WTC11 (cell line): ENCODE data around the gene KLK11. TPM values are rescaled to one million over a fixed set of nuclear protein-coding genes. Genes with fewer than 3 reads are reported as not detected.

Experiments used
- ATAC-seq: fragments of 200-7000 bp; cut with Tn5 transposase; 2 replicates; pipeline ENCODE4 v1.10.0; 2021; ENCODE audit warnings: mild to moderate bottlenecking, moderate library complexity
- CTCF ChIA-PET: fragments of 300-600 bp; sonication (Branson Sonifier 250); formaldehyde crosslinking; loops from one replicate; lab custom pipeline; 2021; ENCODE audit warnings: antibody characterized with exemption; lab: Charles Lee
- POLR2A ChIA-PET: fragments of 350-600 bp; sonication (Branson Sonifier 250); formaldehyde crosslinking; loops from one replicate; lab custom pipeline; 2021; ENCODE audit warnings: antibody characterized with exemption; lab: Charles Lee
- DNase-seq: peaks from one replicate; pipeline ENCODE4 v3.0.0; 2021; ENCODE audit warnings: low spot score
- H3K27ac Mint-ChIP-seq: 2 replicates; pipeline ENCODE4 v1.8.0; 2021; ENCODE audit warnings: mixed read lengths
- H3K27me3 Mint-ChIP-seq: 2 replicates; pipeline ENCODE4 v1.8.0; 2021; ENCODE audit warnings: low read depth, mild to moderate bottlenecking, moderate library complexity, mixed read lengths
- H3K36me3 Mint-ChIP-seq: 2 replicates; pipeline ENCODE4 v1.8.0; 2021; ENCODE audit warnings: mixed read lengths
- H3K4me1 Mint-ChIP-seq: 2 replicates; pipeline ENCODE4 v1.8.0; 2022; ENCODE audit warnings: mixed read lengths
- H3K4me3 Mint-ChIP-seq: 2 replicates; pipeline ENCODE4 v1.8.0; 2021; ENCODE audit warnings: mild to moderate bottlenecking, moderate library complexity, mixed read lengths
- H3K9me3 Mint-ChIP-seq: 2 replicates; pipeline ENCODE4 v1.8.0; 2021; ENCODE audit warnings: mixed read lengths
- ATF1 ChIP-seq: sonication (generic); formaldehyde crosslinking; IDR thresholded peaks from 2 replicates; pipeline ENCODE4 v1.8.1; 2023; ENCODE audit warnings: mild to moderate bottlenecking, moderate library complexity, missing genetic modification reagents
- FOXJ3 ChIP-seq: sonication (generic); formaldehyde crosslinking; IDR thresholded peaks from 2 replicates; pipeline ENCODE4 v1.9.0; 2021; ENCODE audit warnings: missing genetic modification reagents, mild to moderate bottlenecking, borderline replicate concordance
- GRHL2 ChIP-seq: fragments of 250-450 bp; sonication (Bioruptor Pico); IDR thresholded peaks from 2 replicates; pipeline ENCODE4 v1.8.0; 2022; ENCODE audit warnings: mild to moderate bottlenecking, moderate library complexity; ENCODE audit not compliant: insufficient replicate concordance, severe bottlenecking
- JAZF1 ChIP-seq: fragments of 250-450 bp; sonication (Bioruptor Pico); IDR thresholded peaks from 2 replicates; pipeline ENCODE4 v1.9.0; 2021; ENCODE audit warnings: moderate library complexity, mild to moderate bottlenecking, inconsistent platforms
- NFE2L1 ChIP-seq: sonication (generic); formaldehyde crosslinking; IDR thresholded peaks from 2 replicates; pipeline ENCODE4 v1.8.1; 2023; ENCODE audit warnings: missing genetic modification reagents
- NR1H2 ChIP-seq: sonication (generic); formaldehyde crosslinking; IDR thresholded peaks from 2 replicates; pipeline ENCODE4 v1.9.0; 2021; ENCODE audit warnings: mild to moderate bottlenecking, moderate library complexity, missing genetic modification reagents
- OVOL2 ChIP-seq: fragments of 250-450 bp; sonication (Bioruptor Pico); IDR thresholded peaks from 2 replicates; pipeline ENCODE4 v1.9.0; 2021; ENCODE audit warnings: mild to moderate bottlenecking, borderline replicate concordance
- ZBTB21 ChIP-seq: sonication (generic); formaldehyde crosslinking; IDR thresholded peaks from 2 replicates; pipeline ENCODE4 v1.8.1; 2023; ENCODE audit warnings: mild to moderate bottlenecking, missing genetic modification reagents, borderline replicate concordance
- ZNF121 ChIP-seq: sonication (generic); formaldehyde crosslinking; IDR thresholded peaks from 2 replicates; pipeline ENCODE4 v1.8.0; 2023; ENCODE audit warnings: missing genetic modification reagents
- ZNF138 ChIP-seq: sonication (generic); formaldehyde crosslinking; conservative IDR thresholded peaks from 2 replicates; pipeline ENCODE4 v1.8.1; 2022; ENCODE audit warnings: mild to moderate bottlenecking, moderate library complexity, missing genetic modification reagents
- ZNF671 ChIP-seq: fragments of 250-450 bp; sonication (Bioruptor Pico); IDR thresholded peaks from 2 replicates; pipeline ENCODE4 v1.8.0; 2021; ENCODE audit warnings: mild to moderate bottlenecking
- total RNA-seq: library from RNA; stranded (reverse); gene quantifications from 3 replicates; pipeline ENCODE4 v1.2.3, GENCODE V29; 2021
- TF ChIP-seq, protein P1 (sequence below): sonication (generic); formaldehyde crosslinking; IDR thresholded peaks from 2 replicates; pipeline ENCODE4 v1.8.0; 2022; ENCODE audit warnings: mild to moderate bottlenecking, missing genetic modification reagents
- TF ChIP-seq, protein P2 (sequence below): fragments of 250-450 bp; sonication (Bioruptor Pico); IDR thresholded peaks from 2 replicates; pipeline ENCODE4 v1.9.0; 2021; ENCODE audit warnings: mild to moderate bottlenecking, borderline replicate concordance
- TF ChIP-seq, protein P3 (sequence below): sonication (generic); formaldehyde crosslinking; IDR thresholded peaks from 2 replicates; pipeline ENCODE4 v1.8.1; 2023; ENCODE audit warnings: mild to moderate bottlenecking, missing genetic modification reagents, moderate library complexity
- TF ChIP-seq, protein P4 (sequence below): sonication (generic); formaldehyde crosslinking; IDR thresholded peaks from 2 replicates; pipeline ENCODE4 v1.8.1; 2023; ENCODE audit warnings: mild to moderate bottlenecking, moderate library complexity, missing genetic modification reagents
- TF ChIP-seq, protein P5 (sequence below): fragments of 250-450 bp; sonication (Bioruptor Pico); IDR thresholded peaks from 2 replicates; pipeline ENCODE4 v1.9.0; 2021; ENCODE audit warnings: mild to moderate bottlenecking
- TF ChIP-seq, protein P6 (sequence below): fragments of 250-450 bp; sonication (Bioruptor Pico); IDR thresholded peaks from 2 replicates; pipeline ENCODE4 v1.8.0; 2021; ENCODE audit warnings: mild to moderate bottlenecking

KLK11 gene
- total RNA-seq, 1 experiment from 2014 or later, result 0.55 TPM

DNA sequence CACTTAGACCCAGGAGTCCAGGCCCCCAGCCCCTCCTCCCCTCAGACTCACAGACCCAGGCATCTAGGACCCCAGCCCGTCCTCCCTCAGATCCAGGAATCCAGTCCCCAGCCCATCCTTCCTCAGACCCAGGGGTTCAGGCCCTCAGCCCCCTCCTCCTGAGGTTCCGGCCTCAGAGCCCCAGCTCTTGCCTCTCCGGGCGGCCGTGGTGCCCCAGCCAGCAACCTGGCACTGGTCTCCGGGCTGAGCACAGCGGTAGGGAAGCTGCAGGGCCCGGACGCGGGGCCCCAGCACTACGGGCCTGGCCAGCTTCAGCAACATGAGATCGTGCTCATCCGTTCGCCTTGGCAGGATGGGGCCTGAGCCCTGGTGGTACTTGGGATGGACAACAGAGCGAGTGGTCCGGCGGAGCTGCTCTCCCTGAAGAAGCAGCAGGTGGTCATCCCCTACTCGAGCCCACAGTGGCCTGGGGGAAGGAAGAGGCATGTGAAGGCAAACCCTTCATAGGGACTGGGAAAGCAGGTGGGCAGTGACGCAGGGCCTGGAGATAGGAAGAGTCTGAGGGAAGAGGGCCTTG, 10.6 kb downstream of the KLK11 start (continued):
- TF ChIP-seq, protein P1, sequence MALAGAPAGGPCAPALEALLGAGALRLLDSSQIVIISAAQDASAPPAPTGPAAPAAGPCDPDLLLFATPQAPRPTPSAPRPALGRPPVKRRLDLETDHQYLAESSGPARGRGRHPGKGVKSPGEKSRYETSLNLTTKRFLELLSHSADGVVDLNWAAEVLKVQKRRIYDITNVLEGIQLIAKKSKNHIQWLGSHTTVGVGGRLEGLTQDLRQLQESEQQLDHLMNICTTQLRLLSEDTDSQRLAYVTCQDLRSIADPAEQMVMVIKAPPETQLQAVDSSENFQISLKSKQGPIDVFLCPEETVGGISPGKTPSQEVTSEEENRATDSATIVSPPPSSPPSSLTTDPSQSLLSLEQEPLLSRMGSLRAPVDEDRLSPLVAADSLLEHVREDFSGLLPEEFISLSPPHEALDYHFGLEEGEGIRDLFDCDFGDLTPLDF (CRISPR knock-in tag), result no peak
- TF ChIP-seq NR1H2 (no peak), ATF1 (CRISPR knock-in tag) (no peak)
- TF ChIP-seq, protein P2, sequence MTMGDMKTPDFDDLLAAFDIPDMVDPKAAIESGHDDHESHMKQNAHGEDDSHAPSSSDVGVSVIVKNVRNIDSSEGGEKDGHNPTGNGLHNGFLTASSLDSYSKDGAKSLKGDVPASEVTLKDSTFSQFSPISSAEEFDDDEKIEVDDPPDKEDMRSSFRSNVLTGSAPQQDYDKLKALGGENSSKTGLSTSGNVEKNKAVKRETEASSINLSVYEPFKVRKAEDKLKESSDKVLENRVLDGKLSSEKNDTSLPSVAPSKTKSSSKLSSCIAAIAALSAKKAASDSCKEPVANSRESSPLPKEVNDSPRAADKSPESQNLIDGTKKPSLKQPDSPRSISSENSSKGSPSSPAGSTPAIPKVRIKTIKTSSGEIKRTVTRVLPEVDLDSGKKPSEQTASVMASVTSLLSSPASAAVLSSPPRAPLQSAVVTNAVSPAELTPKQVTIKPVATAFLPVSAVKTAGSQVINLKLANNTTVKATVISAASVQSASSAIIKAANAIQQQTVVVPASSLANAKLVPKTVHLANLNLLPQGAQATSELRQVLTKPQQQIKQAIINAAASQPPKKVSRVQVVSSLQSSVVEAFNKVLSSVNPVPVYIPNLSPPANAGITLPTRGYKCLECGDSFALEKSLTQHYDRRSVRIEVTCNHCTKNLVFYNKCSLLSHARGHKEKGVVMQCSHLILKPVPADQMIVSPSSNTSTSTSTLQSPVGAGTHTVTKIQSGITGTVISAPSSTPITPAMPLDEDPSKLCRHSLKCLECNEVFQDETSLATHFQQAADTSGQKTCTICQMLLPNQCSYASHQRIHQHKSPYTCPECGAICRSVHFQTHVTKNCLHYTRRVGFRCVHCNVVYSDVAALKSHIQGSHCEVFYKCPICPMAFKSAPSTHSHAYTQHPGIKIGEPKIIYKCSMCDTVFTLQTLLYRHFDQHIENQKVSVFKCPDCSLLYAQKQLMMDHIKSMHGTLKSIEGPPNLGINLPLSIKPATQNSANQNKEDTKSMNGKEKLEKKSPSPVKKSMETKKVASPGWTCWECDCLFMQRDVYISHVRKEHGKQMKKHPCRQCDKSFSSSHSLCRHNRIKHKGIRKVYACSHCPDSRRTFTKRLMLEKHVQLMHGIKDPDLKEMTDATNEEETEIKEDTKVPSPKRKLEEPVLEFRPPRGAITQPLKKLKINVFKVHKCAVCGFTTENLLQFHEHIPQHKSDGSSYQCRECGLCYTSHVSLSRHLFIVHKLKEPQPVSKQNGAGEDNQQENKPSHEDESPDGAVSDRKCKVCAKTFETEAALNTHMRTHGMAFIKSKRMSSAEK (CRISPR knock-in tag), result no peak

DNA sequence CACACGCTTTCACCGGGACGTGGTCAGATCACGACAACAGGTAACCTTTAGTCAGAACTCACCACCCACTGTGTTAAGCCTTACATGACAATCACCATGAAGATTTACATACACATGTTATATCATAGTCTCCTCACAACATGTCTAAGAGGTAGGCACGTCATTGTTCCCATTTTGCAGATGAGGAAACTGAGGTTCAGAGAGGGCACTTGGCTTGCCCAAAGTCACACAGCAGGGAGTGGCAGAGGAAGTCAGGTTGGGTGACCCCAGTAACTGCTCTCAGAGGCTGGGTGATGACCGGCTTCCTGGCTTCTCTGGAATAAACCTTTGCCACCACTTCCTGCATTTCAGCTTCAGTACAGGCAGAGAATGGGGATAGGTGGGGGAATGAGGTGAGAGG, 12.2 kb downstream of the KLK11 start:
- DNase-seq, result no peak
- ChIA-PET POLR2A (no interaction called here), CTCF (interaction anchor here (1.2 to 2.2 kb wide), 3 partner anchors 30 to 92 kb away, joined by 3 to 6 read pairs (median 4); partner anchors contain the start of gene KLK7)
- H3K4me3 Mint-ChIP-seq, result no peak overlapping the region
- H3K9me3 Mint-ChIP-seq, result no peaks in the 10 kb centered on the region
- TF ChIP-seq ZBTB21 (CRISPR knock-in tag), result no peak
- TF ChIP-seq ZNF138 (CRISPR knock-in tag), result no peak
- TF ChIP-seq, protein P3, sequence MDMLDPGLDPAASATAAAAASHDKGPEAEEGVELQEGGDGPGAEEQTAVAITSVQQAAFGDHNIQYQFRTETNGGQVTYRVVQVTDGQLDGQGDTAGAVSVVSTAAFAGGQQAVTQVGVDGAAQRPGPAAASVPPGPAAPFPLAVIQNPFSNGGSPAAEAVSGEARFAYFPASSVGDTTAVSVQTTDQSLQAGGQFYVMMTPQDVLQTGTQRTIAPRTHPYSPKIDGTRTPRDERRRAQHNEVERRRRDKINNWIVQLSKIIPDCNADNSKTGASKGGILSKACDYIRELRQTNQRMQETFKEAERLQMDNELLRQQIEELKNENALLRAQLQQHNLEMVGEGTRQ, result no peak
- TF ChIP-seq, protein P4, sequence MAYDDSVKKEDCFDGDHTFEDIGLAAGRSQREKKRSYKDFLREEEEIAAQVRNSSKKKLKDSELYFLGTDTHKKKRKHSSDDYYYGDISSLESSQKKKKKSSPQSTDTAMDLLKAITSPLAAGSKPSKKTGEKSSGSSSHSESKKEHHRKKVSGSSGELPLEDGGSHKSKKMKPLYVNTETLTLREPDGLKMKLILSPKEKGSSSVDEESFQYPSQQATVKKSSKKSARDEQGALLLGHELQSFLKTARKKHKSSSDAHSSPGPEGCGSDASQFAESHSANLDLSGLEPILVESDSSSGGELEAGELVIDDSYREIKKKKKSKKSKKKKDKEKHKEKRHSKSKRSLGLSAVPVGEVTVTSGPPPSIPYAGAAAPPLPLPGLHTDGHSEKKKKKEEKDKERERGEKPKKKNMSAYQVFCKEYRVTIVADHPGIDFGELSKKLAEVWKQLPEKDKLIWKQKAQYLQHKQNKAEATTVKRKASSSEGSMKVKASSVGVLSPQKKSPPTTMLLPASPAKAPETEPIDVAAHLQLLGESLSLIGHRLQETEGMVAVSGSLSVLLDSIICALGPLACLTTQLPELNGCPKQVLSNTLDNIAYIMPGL (CRISPR knock-in tag), result no peak
- no peak for TF ChIP-seq NFE2L1
- no peak for TF ChIP-seq ZNF121 (CRISPR knock-in tag)
- no peak for TF ChIP-seq ZNF671 (CRISPR knock-in tag)
- no peak for TF ChIP-seq OVOL2 (CRISPR knock-in tag)
- TF ChIP-seq JAZF1, result no peak
- TF ChIP-seq, protein P5, sequence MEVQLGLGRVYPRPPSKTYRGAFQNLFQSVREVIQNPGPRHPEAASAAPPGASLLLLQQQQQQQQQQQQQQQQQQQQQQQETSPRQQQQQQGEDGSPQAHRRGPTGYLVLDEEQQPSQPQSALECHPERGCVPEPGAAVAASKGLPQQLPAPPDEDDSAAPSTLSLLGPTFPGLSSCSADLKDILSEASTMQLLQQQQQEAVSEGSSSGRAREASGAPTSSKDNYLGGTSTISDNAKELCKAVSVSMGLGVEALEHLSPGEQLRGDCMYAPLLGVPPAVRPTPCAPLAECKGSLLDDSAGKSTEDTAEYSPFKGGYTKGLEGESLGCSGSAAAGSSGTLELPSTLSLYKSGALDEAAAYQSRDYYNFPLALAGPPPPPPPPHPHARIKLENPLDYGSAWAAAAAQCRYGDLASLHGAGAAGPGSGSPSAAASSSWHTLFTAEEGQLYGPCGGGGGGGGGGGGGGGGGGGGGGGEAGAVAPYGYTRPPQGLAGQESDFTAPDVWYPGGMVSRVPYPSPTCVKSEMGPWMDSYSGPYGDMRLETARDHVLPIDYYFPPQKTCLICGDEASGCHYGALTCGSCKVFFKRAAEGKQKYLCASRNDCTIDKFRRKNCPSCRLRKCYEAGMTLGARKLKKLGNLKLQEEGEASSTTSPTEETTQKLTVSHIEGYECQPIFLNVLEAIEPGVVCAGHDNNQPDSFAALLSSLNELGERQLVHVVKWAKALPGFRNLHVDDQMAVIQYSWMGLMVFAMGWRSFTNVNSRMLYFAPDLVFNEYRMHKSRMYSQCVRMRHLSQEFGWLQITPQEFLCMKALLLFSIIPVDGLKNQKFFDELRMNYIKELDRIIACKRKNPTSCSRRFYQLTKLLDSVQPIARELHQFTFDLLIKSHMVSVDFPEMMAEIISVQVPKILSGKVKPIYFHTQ (CRISPR knock-in tag), result no peak
- TF ChIP-seq, protein P6, sequence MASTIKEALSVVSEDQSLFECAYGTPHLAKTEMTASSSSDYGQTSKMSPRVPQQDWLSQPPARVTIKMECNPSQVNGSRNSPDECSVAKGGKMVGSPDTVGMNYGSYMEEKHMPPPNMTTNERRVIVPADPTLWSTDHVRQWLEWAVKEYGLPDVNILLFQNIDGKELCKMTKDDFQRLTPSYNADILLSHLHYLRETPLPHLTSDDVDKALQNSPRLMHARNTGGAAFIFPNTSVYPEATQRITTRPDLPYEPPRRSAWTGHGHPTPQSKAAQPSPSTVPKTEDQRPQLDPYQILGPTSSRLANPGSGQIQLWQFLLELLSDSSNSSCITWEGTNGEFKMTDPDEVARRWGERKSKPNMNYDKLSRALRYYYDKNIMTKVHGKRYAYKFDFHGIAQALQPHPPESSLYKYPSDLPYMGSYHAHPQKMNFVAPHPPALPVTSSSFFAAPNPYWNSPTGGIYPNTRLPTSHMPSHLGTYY (CRISPR knock-in tag), result no peak
- no peak for TF ChIP-seq GRHL2 (CRISPR knock-in tag)
- no peak for TF ChIP-seq FOXJ3
- peaks cover 59% of the 10 kb centered on the region for H3K27me3 Mint-ChIP-seq
- H3K4me1 Mint-ChIP-seq, result peaks cover 4% of the 10 kb centered on the region
- no peaks in the 10 kb centered on the region for H3K36me3 Mint-ChIP-seq
- no peak for ATAC-seq
- no peak overlapping the region for H3K27ac Mint-ChIP-seq
